Sigmoid colon (tissue), 7 donors: ENCODE measurements around the gene NPPA. TPM values are rescaled to one million over a fixed set of nuclear protein-coding genes. Genes with fewer than 3 reads are reported as not detected.
"Not testable (repeated sequence)": the region's sequence is repeated elsewhere in the genome, so short reads cannot be mapped to it uniquely, and the experiment has no call there.

Experiments
- DNase-seq: peaks from one replicate; pipeline ENCODE4 v3.0.0-alpha.2; 2019
- H3K27ac ChIP-seq, 4 donors: fragments of 200-600 bp; sonication (generic); one replicate each; pipeline ENCODE4 v1.5.1; 2016 to 2019; ENCODE audit warnings: mild to moderate bottlenecking in 1 of 4
- H3K27me3 ChIP-seq, 3 donors: fragments of 200-600 bp; sonication (generic); one replicate each; pipeline ENCODE4 v1.5.1; 2019; ENCODE audit warnings: mild to moderate bottlenecking in 1 of 3
- H3K36me3 ChIP-seq, 4 donors: fragments of 200-600 bp; sonication (generic); one replicate each; pipeline ENCODE4 v1.5.1; 2016 to 2019
- H3K4me1 ChIP-seq, 4 donors: fragments of 200-600 bp; sonication (generic); one replicate each; pipeline ENCODE4 v1.5.1; 2017 to 2019
- H3K4me3 ChIP-seq, 4 donors: fragments of 200-600 bp; sonication (generic); one replicate each; pipeline ENCODE4 v1.5.1; 2017 to 2019; ENCODE audit warnings: mild to moderate bottlenecking in 2 of 4, moderate library complexity in 1 of 4
- H3K9me3 ChIP-seq, 4 donors: fragments of 200-600 bp in 3 of 4; sonication (generic) in 3 of 4; one replicate each; pipeline versions ENCODE4 v1.5.1 to v1.6.1; 2013 to 2019
- CTCF ChIP-seq, 4 experiments: fragments of 450-650 bp in 3 of 4; fragments of 200-600 bp in 1 of 4; IDR thresholded peaks; one replicate each; pipeline ENCODE4 v1.5.1; 2016 to 2019; ENCODE audit warnings: antibody characterized with exemption in 4 of 4, mild to moderate bottlenecking in 3 of 4, moderate library complexity in 2 of 4
- EP300 ChIP-seq, 4 donors: sonication (generic); formaldehyde crosslinking; IDR thresholded peaks; one replicate each; pipeline ENCODE4 v1.6.1; 2017; ENCODE audit warnings: antibody characterized with exemption in 4 of 4
- POLR2A ChIP-seq, 2 donors: fragments of 450-650 bp; IDR thresholded peaks; one replicate each; pipeline ENCODE4 v1.6.1; 2016; ENCODE audit warnings: antibody characterized with exemption in 2 of 2, mild to moderate bottlenecking in 2 of 2, moderate library complexity in 2 of 2
- POLR2AphosphoS5 ChIP-seq, 4 donors: sonication (generic); formaldehyde crosslinking; IDR thresholded peaks; one replicate each; pipeline ENCODE4 v1.6.1; 2017; ENCODE audit warnings: antibody characterized with exemption in 4 of 4
- WGBS, 2 donors: extraction: QIAGEN DNeasy Blood & Tissue Kit; methylation state at CpG; one replicate each; pipeline ENCODE4 v1.1.7; 2013; 5-methylcytosine and 5-hydroxymethylcytosine counted together
- intact Hi-C: fragments of 100-400 bp; cut with DNase I; formaldehyde crosslinking; loops from one replicate; pipeline ENCODE4 v1.15.1; 2023
- polyA plus RNA-seq, 3 donors: library from polyadenylated mRNA; stranded (reverse); fragments of 200-250 nt; gene quantifications; one replicate each; pipeline ENCODE4 v1.2.3, GENCODE V29; 2013
- total RNA-seq, 4 donors: library from RNA; depleted of rRNA; stranded (reverse); fragments of >200 nt; gene quantifications; one replicate each; pipeline ENCODE4 v1.1.0, GENCODE V29; 2016
- donor health status: healthy with polysubstance abuse.
- donor health status: Bipolar disorder and iron deficiency.
- donor health status: healthy.

Gene NPPA
- not detected for total RNA-seq
- 1 to 10 TPM in 1 of 3 donors, under 1 TPM in 1, not detected in 1; 0.92 to 8.6 TPM for polyA plus RNA-seq

GRCh38 chr1:11847667-11848372, at the start of gene NPPA:
Gene NPPA, minus strand, starts transcription at chr1:11847783. Its CDS starts 99 bp downstream, at chr1:11847684.
- Histone ChIP-seq H3K4me3 (no peak within 1 kb of the TSS), H3K36me3 (peaks cover 7 to 32% (median 16%) of the 10 kb centered on the region in 4 donors), H3K9me3 (no peaks in the 10 kb centered on the region), H3K4me1 (no peaks in the 10 kb centered on the region), H3K27ac (no peak within 1 kb of the TSS), H3K27me3 (no peaks in the 10 kb centered on the region)
- TF ChIP-seq POLR2A (IDR thresholded peaks at IDR 0.05) (no peak), POLR2AphosphoS5 (IDR thresholded peaks at IDR 0.05) (no peak), EP300 (IDR thresholded peaks at IDR 0.05) (no peak), CTCF (IDR thresholded peaks at IDR 0.05) (no peak)
- 63 to 72% methylated on average over 18 of the region's 18 CpGs for WGBS, 2 donors
- no peak for DNase-seq
- intact Hi-C loops = no loop called here

GRCh38 chr1:11894501-11894900, 46.9 kb upstream of the NPPA start:
- H3K36me3 ChIP-seq, H3K9me3 ChIP-seq, H3K27ac ChIP-seq, H3K4me1 ChIP-seq, H3K4me3 ChIP-seq, DNase-seq: not testable (repeated sequence)
- intact Hi-C loops = loop anchor here (5.0 kb wide), 1 partner anchor 57 kb away; no protein-coding TSS in a partner anchor
- H3K27me3 ChIP-seq = peaks cover 16 to 59% (median 31%) of the 10 kb centered on the region in 3 donors
- 63 to 85% methylated on average over 1 of the region's 1 CpG for WGBS, 2 donors

- Histone ChIP-seq H3K4me3 (no peak overlapping the region), H3K27ac (no peak overlapping the region), H3K27me3 (peaks cover 10 to 53% (median 24%) of the 10 kb centered on the region in 3 donors), H3K36me3 (no peaks in the 10 kb centered on the region), H3K4me1 (no peaks in the 10 kb centered on the region), H3K9me3 (no peaks in the 10 kb centered on the region)
- intact Hi-C loops = loop anchor here (5.0 kb wide), 1 partner anchor 57 kb away; no protein-coding TSS in a partner anchor
- no peak for DNase-seq
- peak; percentile 34 to 76 (median 64) for TF ChIP-seq CTCF (IDR thresholded peaks at IDR 0.05)
- no peak for TF ChIP-seq EP300 (IDR thresholded peaks at IDR 0.05)
- WGBS, 2 donors = 1% methylated on average over 5 of the region's 5 CpGs
These were observed 46.3 kb upstream of the NPPA start for GRCh38 chr1:11893907-11894251.

- no peak for DNase-seq
- TF ChIP-seq POLR2AphosphoS5 (IDR thresholded peaks at IDR 0.05) = no peak
- TF ChIP-seq EP300 (IDR thresholded peaks at IDR 0.05) = no peak
- Histone ChIP-seq H3K36me3 (no peaks in the 10 kb centered on the region), H3K27me3 (peaks cover 0 to 34% (median 9%) of the 10 kb centered on the region in 3 donors), H3K4me3 (no peak overlapping the region), H3K27ac (no peak overlapping the region), H3K9me3 (no peaks in the 10 kb centered on the region), H3K4me1 (no peaks in the 10 kb centered on the region)
- 67 to 82% methylated on average over 6 of the region's 6 CpGs for WGBS, 2 donors
- intact Hi-C loops = loop anchor here (5.0 kb wide), 1 partner anchor 54 kb away; no protein-coding TSS in a partner anchor
These were observed 44.0 kb upstream of the NPPA start for GRCh38 chr1:11891433-11892186.

GRCh38 chr1:11888877-11889208, 41.3 kb upstream of the NPPA start:
- Histone ChIP-seq H3K27ac (no peak overlapping the region), H3K27me3 (peaks cover 0 to 14% (median 0%) of the 10 kb centered on the region in 3 donors), H3K36me3 (no peaks in the 10 kb centered on the region), H3K4me3 (no peak overlapping the region), H3K9me3 (no peaks in the 10 kb centered on the region), H3K4me1 (no peaks in the 10 kb centered on the region)
- TF ChIP-seq POLR2AphosphoS5 (IDR thresholded peaks at IDR 0.05) (no peak), CTCF (IDR thresholded peaks at IDR 0.05) (no peak), EP300 (IDR thresholded peaks at IDR 0.05) (no peak), POLR2A (IDR thresholded peaks at IDR 0.05) (no peak)
- no peak for DNase-seq
- intact Hi-C loops = no loop called here
- WGBS, 2 donors = 51 to 52% methylated on average over 3 of the region's 3 CpGs
